ENCODE measurements around the gene PPP4R2. TPM values are rescaled to one million over a fixed set of nuclear protein-coding genes. Genes with fewer than 3 reads are reported as not detected.

Gene PPP4R2
- total RNA-seq, 1 donor from 2014 or later, result 143 TPM

DNA sequence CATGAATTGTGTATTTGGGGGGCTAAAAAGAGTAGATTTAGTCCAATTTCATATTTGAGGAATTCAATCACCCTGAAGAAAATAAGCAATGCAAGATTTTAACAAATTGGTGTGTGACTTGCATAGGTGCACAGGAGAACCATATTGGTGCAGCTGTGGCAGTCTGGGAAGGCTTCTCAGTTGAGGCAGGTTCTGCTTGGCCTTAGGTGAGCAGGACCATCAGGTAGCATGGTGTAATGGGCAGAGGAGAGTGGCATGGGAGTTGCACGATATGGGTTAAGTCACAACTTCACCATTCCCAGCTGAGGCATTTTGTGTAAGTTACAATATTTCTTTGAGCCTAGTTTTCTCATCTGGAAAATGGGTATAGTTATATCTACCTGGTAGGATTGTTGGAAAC, 75.3 kb downstream of the PPP4R2 start:
- Histone ChIP-seq H3K9ac (no peak overlapping the region), H3K27me3 (no peaks in the 10 kb centered on the region), H3K79me2 (ENCODE audit: low read depth) (no peaks in the 10 kb centered on the region), H3K36me3 (peaks cover 6% of the 10 kb centered on the region), H3K9me3 (ENCODE audit: low read depth) (no peaks in the 10 kb centered on the region), H4K20me1 (ENCODE audit: low read depth) (peaks cover 52% of the 10 kb centered on the region), H3K27ac (no peak overlapping the region), H3K4me1 (peaks cover 11% of the 10 kb centered on the region), H3K4me2 (no peak overlapping the region), H2AFZ (replicated peaks) (no peak overlapping the region), H3F3A (ENCODE audit: low read depth) (peaks cover 63% of the 10 kb centered on the region), H3K4me3 (no peak overlapping the region)
- DNase-seq (ENCODE audit: low spot score), result no peak
- Mint-ChIP-seq H3K4me3 (no peak overlapping the region), H3K27ac (no peak overlapping the region), H3K4me1 (peaks cover 12% of the 10 kb centered on the region), H3K36me3 (no peaks in the 10 kb centered on the region), H3K9me3 (no peaks in the 10 kb centered on the region), H3K27me3 (ENCODE audit: insufficient read depth, low read depth) (peaks cover 7% of the 10 kb centered on the region)
- TF ChIP-seq EZH2 (IDR thresholded peaks at IDR 0.05), result no peak
- TF ChIP-seq, protein P1, sequence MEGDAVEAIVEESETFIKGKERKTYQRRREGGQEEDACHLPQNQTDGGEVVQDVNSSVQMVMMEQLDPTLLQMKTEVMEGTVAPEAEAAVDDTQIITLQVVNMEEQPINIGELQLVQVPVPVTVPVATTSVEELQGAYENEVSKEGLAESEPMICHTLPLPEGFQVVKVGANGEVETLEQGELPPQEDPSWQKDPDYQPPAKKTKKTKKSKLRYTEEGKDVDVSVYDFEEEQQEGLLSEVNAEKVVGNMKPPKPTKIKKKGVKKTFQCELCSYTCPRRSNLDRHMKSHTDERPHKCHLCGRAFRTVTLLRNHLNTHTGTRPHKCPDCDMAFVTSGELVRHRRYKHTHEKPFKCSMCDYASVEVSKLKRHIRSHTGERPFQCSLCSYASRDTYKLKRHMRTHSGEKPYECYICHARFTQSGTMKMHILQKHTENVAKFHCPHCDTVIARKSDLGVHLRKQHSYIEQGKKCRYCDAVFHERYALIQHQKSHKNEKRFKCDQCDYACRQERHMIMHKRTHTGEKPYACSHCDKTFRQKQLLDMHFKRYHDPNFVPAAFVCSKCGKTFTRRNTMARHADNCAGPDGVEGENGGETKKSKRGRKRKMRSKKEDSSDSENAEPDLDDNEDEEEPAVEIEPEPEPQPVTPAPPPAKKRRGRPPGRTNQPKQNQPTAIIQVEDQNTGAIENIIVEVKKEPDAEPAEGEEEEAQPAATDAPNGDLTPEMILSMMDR (IDR thresholded peaks at IDR 0.05), result no peak
- TF ChIP-seq EZH2phosphoT487 (IDR thresholded peaks at IDR 0.05), result no peak

DNA sequence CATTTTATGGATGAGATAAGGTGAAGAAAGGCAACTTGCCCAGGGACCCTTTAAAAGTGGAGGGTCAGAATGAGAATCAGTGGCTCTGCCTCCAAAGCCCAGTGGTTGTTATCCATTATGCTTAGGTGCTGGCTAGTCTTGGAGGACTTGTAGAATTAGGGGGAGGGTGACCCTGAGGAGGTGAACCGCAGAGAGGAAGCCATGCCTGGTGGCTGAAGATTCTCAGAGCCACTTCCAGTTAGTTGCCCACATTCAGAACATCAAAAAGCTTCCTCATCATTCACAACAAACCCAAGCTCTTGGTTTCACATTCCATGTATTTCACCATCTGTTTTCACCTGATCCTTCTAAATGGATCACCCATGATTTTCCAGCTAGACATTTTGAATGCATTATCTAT, 76.0 kb downstream of the PPP4R2 start:
- no peaks in the 10 kb centered on the region for H3K9me3 Mint-ChIP-seq
- Histone ChIP-seq H3K9ac (no peak overlapping the region), H3K9me3 (ENCODE audit: low read depth) (no peaks in the 10 kb centered on the region), H3K36me3 (no peaks in the 10 kb centered on the region), H3K4me2 (no peak overlapping the region), H3K79me2 (ENCODE audit: low read depth) (no peaks in the 10 kb centered on the region), H4K20me1 (ENCODE audit: low read depth) (peaks cover 48% of the 10 kb centered on the region), H3K27ac (no peak overlapping the region), H3K4me3 (no peak overlapping the region), H3K27me3 (no peaks in the 10 kb centered on the region), H2AFZ (replicated peaks) (no peak overlapping the region), H3K4me1 (peaks cover 11% of the 10 kb centered on the region), H3F3A (ENCODE audit: low read depth) (peaks cover 57% of the 10 kb centered on the region)
- H3K27me3 Mint-ChIP-seq (ENCODE audit: insufficient read depth, low read depth), result peaks cover 7% of the 10 kb centered on the region
- no peaks in the 10 kb centered on the region for H3K36me3 Mint-ChIP-seq
- H3K4me3 Mint-ChIP-seq, result no peak overlapping the region
- no peak for DNase-seq (ENCODE audit: low spot score)
- H3K4me1 Mint-ChIP-seq, result peaks cover 12% of the 10 kb centered on the region
- no peak for TF ChIP-seq EZH2phosphoT487 (IDR thresholded peaks at IDR 0.05)
- TF ChIP-seq, protein P1 (IDR thresholded peaks at IDR 0.05), result no peak
- TF ChIP-seq EZH2 (IDR thresholded peaks at IDR 0.05), result no peak
- H3K27ac Mint-ChIP-seq, result no peak overlapping the region

DNA sequence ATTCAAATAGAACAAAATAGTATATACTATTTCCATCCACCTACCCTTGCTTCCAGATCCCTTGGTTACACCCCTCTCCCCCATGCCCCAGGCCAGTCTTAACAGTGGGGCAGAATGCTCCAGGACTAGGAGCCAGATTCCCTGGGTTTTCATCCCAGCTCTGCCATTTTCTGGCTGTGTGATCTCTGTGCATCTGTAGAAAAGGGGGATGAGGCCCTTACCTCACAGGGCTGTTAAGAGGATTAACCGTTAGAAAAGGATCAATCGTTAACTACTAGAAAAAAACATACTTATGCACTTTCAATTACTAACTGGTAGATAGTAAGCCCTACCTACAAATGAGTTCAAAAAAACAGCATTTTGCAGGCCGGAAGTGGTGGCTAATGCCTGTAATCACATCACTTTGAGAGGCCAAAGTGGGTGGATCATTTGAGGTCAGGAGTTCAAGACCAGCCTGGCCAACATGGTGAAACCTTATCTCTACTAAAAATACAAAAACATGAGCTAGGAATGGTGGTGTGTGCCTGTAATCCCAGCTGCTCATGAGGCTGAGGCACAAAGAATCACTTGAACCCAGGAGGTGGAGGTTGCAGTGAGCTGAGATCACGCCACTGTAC, 76.6 kb downstream of the PPP4R2 start:
- TF ChIP-seq, protein P1 (IDR thresholded peaks at IDR 0.05), result no peak
- no peak for TF ChIP-seq EZH2phosphoT487 (IDR thresholded peaks at IDR 0.05)
- no peak for TF ChIP-seq EZH2 (IDR thresholded peaks at IDR 0.05)
- H3K9ac ChIP-seq, result no peak overlapping the region
- Mint-ChIP-seq H3K36me3 (no peaks in the 10 kb centered on the region), H3K4me1 (peaks cover 12% of the 10 kb centered on the region), H3K9me3 (no peaks in the 10 kb centered on the region), H3K27ac (no peak overlapping the region), H3K4me3 (no peak overlapping the region), H3K27me3 (ENCODE audit: insufficient read depth, low read depth) (peaks cover 7% of the 10 kb centered on the region)
- H3K9me3 ChIP-seq (ENCODE audit: low read depth), result no peaks in the 10 kb centered on the region
- H3K4me1 ChIP-seq, result peaks cover 11% of the 10 kb centered on the region
- DNase-seq (ENCODE audit: low spot score), result peak; percentile 65
- H3K79me2 ChIP-seq (ENCODE audit: low read depth), result no peaks in the 10 kb centered on the region
- H3K27me3 ChIP-seq, result no peaks in the 10 kb centered on the region
- H3K4me3 ChIP-seq, result no peak overlapping the region
- H3K4me2 ChIP-seq, result peak overlapping the region; percentile 7
- no peak overlapping the region for H2AFZ ChIP-seq (replicated peaks)
- H3F3A ChIP-seq (ENCODE audit: low read depth), result peaks cover 51% of the 10 kb centered on the region
- H3K27ac ChIP-seq, result peak overlapping the region; percentile 45
- no peaks in the 10 kb centered on the region for H3K36me3 ChIP-seq
- H4K20me1 ChIP-seq (ENCODE audit: low read depth), result peaks cover 43% of the 10 kb centered on the region
